ENCODE results near the gene MCMBP. TPM values are rescaled to one million over a fixed set of nuclear protein-coding genes. Genes with fewer than 3 reads are reported as not detected.

The MCMBP gene, protein sequence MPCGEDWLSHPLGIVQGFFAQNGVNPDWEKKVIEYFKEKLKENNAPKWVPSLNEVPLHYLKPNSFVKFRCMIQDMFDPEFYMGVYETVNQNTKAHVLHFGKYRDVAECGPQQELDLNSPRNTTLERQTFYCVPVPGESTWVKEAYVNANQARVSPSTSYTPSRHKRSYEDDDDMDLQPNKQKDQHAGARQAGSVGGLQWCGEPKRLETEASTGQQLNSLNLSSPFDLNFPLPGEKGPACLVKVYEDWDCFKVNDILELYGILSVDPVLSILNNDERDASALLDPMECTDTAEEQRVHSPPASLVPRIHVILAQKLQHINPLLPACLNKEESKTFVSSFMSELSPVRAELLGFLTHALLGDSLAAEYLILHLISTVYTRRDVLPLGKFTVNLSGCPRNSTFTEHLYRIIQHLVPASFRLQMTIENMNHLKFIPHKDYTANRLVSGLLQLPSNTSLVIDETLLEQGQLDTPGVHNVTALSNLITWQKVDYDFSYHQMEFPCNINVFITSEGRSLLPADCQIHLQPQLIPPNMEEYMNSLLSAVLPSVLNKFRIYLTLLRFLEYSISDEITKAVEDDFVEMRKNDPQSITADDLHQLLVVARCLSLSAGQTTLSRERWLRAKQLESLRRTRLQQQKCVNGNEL
- total RNA-seq: 44.1 and 66.6 TPM in 2 replicates

DNA sequence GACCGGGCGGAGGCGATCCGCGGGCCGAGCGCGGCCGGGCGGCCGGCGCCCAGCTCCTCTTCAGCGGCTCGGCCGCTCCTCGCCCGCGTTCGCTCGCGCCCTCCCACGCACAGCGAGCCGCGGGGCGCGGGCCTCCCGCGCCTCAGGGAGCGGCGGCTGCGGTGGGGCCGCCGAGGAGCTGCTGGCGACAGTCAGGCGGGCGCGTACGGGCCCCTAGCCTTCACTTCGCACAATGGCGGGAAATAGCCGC, at the start of gene MCMBP:
TSS of gene MCMBP (minus strand) at position 234 of the 250 bp plus-strand sequence. CDS start 259 bp downstream, outside the sequence.

DNA sequence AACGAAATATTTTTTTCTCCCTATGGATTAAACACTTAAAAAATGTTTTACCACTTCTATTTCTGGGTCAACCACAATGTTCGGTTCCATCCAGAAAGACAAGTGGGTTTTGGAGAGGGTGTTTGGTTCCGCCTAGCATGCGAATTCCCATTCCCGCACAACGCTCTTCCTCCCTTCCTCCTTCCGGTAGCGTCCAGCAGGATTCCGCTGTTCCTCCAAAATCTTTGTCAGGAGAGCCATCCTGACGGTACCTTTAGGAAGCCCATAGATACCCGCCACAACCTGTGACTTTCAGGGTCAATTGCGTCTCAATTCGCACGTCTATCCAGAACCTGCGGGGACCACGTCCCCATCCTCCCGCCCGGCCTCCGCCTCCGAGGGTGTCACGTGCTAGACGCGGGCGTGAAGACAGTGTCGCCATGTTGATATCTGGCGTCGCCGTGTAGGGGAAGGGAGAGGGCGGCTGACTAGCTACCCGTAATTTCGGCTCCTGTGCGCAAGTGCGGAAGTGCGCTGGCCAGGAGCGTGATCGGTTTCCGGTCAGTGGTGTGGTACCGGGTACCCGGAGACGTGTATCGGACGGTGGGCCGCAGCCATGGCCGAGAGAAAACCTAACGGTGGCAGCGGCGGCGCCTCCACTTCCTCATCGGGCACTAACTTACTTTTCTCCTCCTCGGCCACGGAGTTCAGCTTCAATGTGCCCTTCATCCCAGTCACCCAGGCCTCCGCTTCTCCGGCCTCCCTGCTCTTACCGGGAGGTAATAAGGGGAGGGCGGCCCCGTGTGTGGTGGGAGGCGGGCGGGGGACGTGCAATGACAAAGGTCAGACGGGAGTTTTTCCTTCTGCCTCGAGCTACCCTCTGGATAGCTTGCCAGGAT, 19.8 kb upstream of the MCMBP start, which contains the start of gene SEC23IP:
TSS of gene SEC23IP (plus strand) at position 543 of the 878 bp plus-strand sequence. CDS start at position 596, 53 bp downstream.

Other genes with a start within 250 kb of the MCMBP start
- gene BAG3, start 221.5 kb downstream of the MCMBP start, total RNA-seq: 58.0 and 72.6 TPM in 2 replicates
- 12.7 and 15.9 TPM in 2 replicates for gene INPP5F, start 146.8 kb downstream of the MCMBP start, total RNA-seq
- 15.7 and 22.3 TPM in 2 replicates for gene SEC23IP, start 19.9 kb upstream of the MCMBP start, total RNA-seq